ENCODE data around the gene WWOX.

Gene WWOX

DNA sequence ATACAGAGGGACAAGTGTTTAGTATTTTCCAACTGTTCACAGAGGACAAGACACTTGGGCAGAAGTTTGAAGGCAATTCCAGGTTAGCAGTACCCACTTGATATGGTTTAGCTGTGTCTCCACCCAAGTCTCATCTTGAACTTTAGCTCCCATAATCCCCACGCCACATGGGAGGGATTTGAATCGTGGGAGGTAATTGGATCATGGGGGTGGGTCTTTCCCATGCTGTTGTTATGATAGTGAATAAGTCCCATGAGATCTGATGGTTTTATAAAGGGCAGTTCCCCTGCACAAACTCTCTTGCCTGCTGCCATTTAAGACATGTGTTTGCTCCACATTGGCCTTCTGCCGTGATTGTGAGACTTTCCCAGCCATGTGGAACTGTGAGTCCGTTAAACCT is 832.2 kb downstream of the WWOX start:
- no peak for DNase-seq

DNA sequence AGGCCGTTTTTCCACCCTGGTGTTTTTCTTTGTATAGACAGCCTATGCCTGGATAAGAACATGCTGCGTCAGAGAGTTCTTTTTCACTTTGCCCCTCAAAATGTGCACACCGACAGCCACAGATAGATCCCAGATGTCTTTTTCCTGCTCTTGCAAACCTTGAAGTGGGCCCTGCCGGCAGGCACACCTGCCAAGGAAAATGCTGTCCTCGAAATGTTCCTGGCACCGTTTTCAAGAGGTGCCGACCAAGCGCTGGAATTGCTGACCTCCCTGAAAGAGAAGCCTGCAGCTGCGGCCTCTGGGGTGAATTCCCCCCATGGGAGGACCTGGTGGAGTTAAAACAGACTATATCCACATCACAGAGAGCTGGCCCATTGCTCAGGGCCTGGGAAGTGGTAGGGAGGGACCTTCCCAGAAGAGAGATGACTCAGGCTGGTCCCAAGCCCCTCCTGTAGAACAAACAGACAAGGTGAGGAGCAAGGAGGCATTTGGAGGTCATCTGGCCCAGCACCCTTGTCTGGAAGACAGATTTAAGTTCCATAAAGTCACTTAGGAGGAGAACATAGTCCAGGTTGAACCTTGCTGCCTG is 833.0 kb downstream of the WWOX start:
- DNase-seq: no peak

DNA sequence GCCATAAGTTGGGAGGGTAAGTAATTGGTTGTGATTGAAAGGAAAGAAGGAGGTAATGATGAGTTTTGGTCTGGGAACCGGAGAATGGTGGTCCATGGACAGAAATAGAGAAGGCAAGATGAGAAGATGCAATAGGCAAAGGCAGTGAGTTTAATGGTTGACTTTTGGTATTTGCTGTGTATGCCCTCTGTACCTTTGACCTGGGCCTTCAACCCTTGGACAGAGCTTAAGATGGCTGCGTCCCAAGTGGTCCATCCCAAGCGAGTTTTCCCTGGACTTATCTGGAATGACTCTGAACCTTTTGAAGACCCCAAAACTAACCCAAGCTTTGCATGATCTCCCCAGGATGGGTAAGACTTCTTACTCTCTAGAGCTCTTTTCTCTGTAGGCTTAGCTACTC is 836.6 kb downstream of the WWOX start:
- no peak for DNase-seq

DNA sequence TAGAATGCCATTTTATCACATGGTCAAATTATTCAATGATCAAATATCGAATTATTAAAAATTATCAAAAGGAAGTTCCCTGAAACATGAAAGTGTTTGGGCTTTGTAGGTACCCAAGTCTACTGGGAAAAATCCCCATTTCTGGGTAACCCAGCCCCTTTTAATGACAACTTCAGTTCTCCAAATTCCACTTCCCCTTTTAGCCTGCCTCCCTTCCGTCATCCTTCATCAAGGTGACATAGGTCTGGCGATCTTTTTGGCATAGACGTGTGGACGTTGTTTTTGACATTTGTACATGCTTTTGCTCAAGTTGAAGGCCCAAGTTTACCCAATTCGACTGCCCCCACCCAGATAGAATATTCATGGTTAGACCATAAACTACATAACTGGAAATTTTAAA is 840.1 kb downstream of the WWOX start:
- no peak for DNase-seq

DNA sequence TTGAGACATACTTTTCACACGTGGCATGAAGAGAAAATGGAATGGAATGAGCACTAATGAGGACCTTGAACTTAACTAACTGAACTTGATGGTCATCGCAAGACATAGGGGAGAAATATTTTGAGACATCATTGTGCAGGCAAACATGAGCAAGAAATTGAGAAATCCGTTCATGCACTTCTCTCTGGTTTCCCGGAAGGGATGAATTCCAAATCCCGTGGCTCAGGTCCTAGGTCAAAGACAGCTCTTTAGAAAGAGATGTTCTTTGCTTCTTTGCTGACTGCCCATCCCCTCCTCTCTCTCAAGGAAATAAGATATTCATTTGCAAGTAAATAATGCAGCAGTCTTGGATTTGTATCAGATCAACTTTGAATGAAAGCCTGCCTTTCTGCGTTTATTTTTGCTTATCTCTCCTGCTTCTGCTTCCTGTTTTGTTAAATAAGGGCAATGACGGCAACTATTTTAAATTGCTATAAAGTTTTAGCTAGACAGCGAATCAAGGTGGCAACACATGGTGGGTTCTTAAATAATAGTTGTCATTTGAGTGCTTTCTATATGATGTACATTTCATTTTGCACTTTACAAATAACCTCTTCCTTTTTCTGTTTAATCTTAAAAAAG is 843.3 kb downstream of the WWOX start:
- DNase-seq: no peak

DNA sequence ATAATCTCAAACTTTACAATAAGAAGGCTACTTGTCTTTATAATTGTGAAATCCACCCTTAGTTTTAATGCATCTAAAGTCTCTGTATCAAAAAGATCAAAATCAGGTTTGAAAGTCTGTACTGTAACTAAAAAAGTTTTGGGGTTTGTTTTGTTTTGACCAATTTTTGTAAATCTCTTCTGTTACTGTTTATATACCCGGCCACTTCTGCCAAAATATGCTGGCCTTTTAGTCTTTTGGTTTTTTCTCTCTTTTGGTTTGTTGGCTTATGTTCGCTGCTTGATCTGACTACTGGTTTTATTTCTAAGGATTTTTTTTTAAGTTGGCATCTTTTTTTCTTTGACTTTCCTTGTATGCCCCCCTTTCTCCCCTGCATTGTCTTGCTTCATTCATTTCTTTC is 845.9 kb downstream of the WWOX start:
- no peak for DNase-seq

DNA sequence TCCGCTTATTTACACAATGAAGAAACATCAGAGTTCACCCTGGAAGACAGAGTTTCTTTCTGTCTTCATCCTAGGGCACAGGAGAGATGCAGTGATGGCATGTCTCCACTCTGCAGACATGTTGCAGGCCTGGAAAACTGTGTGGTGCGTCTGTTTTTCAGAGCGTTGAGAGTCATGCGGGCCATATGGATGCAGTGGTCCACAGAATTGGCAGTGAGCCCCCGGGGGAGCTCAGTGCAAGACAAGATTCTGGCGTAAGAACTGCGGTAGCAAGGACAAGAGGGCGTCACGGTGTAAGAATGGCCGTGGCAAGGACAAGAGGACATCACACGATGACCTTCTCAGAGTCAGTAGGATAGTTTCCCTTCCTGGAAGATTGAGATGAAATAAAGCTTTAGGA is 847.1 kb downstream of the WWOX start:
- DNase-seq: no peak

DNA sequence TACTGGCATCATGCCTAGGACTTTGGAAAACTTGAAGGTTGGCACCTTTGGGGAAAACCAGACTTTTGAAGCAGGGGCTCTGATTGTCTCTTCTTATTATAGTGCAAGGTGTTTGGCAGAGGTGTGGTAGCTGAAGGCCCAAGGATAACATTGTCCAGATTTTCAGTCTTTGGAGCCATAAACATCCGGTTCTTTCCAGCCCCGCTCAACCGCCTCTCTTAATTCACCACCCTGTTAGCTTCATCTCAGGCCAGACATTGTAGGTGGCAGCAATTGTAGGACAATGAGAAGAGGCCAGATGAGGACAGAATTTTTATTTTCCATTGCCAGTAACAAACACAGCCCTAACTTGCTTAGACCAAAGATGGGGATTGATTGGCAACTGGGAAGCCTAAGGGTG is 851.3 kb downstream of the WWOX start:
- DNase-seq: no peak

DNA sequence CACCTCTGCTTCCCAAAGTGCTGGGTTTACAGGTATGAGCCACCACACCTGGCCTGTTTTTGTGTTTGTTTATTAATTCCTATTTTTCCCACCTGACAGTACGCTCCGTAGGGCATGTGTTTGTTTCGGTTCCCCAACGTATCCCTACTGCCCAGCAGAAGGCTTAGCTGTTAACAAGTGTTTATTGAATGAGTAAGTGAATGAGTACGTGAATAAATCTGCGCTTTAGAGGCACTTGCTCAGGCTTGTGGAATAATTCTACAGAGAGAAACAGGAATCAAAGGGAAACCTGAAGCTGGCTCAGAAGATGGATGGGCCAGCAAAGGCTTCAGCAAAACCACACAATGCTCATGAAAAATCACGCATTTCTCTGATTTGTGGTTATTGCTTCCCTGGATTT is 853.2 kb downstream of the WWOX start:
- no peak for DNase-seq

DNA sequence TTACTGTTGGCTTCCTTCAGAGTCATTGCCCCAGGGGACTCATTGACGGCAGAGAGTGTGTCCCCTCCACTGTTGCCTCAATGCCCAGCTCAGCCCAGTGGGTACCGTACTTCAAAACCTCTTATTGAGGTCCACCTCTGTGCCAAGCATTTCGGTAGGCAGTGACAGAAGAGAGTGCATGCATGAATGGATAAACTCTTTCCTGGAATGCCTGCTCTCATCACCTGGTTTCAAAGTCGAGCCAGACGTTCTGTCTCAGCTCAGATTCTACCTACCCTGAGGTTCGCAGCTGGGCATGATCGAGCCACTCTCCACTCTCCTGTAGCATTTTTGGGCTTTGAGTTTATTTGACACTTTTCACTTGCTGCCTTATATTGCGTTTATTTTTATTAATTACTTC is 854.1 kb downstream of the WWOX start:
- no peak for DNase-seq

DNA sequence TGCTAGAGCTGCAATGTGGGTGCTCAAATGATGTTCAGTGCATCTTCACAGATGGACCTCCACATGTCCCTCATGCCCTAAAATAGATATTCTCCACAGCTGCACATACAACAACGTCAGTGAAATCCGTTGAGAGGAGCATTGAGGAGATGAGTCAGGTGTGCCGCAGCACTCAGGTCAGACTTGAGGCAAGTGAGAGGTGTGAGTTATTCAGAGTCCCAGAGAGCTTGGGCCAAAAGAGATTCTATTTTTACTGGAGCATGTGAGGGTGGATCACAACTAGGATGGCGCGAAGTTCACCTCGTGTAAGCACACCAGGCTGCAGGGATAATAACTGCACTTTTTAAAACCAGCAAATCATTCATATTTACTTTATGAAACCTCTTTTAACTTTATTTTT is 855.8 kb downstream of the WWOX start:
- DNase-seq: no peak

DNA sequence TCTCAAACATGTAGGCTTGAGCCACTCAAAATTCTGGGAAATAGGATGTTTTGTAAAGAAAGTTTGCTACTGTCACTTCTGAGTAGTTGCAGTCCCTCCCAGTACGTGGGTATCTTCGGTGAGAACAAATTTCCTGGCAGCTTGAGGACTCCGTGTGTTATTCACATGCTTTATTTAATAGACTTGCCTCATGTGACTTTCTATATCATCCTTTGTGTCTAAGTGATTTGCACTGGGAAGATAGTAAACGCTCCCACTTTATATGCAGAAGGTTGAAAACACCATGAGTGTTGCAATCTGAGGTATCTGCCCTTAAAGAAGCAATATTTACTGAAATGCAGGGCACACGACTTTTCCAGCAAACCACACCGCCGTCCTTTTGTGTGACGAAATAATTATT is 857.4 kb downstream of the WWOX start:
- no peak for DNase-seq

DNA sequence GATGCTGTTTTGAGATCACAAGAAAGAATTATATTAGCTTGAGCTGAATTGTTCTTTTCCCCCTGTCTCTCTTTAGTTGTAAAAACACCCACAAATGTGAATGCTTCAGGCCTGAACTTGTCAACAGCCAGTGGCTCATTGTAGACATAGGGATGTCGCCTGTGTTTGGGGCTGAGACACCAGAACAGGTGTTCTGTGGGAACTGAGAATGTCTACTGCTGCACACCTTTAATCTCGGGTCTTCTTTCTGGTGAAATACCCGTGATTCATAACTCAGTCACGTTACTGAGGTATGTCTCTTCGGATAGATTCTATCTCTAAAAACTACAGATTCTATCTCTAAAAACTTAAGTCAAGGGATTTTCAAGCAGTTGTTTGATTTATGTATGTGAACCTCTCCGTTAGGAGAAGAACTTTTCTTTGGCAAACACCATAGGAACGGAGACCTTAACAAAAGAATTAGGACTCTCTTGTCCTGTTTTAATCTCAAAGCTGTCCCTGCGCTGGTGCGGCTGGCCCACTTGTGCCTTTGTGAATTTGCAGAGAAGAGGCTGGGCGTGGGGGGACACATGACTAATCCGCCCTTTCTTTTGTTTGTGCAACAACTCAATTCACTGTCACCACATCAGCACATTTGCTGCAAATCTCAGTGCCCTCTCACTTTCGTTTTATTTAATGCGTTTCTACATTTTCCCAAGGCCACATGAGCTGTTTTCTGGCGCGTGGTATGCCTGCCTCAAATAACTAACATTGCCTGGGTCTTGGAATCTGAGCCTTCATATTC is 858.1 kb downstream of the WWOX start:
- DNase-seq: peak; percentile 15

DNA sequence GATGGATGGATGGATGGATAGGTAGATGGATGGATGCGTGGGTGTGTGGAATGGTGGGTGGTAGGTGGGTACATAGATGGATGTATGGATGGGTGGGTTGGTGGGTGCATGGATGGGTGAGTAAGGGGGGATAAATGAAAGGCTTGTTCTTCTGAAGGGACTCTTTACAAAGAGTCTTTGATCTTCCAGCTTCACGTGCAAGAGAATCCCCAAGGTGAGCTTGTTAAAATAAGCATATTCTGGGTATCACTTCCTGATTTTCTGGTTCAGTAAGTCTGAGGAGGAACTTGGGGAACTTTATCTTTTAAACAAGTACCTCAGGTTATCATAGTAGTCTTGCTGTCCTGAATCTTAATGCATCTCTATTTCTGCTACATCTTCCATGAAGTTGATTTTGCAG is 862.0 kb downstream of the WWOX start:
- DNase-seq: no peak

DNA sequence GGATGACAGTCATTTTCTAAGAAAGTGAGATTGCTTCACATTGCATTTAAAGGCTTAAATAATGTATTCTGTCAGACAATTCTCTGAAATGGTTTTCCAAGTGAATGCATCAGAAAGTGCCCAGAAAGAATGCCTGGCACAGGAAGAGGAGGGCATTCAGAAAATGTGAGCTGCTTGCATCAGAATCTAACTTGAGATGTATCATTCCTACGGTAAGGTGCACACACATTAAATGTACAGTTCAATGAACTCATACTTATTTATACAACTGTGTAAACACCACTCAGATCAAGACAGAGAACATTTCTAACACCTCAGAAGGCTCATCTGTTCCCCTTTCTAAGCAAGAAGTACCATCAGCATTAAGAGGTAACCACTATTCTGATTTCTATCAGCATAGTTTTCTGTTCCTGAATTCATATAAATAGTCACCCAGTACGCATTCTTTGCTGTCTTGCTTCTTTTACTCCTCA is 863.0 kb downstream of the WWOX start:
- no peak for DNase-seq

DNA sequence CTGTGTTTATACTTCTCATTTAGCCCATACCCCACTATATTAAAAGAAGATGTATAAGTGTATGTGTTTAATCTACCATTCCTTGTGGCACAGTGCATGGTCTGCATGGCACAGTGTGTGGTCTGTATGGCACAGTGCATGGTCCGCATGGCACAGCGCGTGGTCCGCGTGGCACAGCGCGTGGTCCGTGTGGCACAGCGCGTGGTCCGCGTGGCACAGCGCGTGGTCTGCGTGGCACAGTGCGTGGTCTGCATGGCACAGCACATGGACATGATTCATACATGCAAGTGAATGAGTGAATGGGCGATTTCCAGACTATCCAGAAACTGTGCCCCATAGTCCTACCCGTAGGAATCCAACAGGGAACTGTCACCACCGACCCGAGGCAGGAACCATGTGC is 868.5 kb downstream of the WWOX start:
- no peak for DNase-seq

DNA sequence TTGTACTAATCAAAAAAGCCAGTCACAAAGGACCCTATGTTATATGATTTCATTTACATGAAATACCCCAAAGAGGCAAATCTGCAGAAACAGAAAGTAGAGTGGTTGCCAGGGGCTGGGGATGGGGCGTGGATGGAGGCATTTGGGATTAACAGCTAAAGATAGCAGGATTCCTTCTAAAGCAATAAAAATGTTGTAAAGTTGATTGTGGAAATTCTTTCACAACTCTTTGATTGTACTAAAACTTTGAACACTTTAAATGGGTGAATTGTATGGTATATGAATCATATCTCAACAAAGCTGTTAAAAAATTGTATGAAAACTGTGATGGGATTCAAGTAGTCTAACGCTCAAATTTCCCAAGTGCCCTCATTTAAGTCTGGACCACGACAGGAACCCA is 870.3 kb downstream of the WWOX start:
- no peak for DNase-seq

DNA sequence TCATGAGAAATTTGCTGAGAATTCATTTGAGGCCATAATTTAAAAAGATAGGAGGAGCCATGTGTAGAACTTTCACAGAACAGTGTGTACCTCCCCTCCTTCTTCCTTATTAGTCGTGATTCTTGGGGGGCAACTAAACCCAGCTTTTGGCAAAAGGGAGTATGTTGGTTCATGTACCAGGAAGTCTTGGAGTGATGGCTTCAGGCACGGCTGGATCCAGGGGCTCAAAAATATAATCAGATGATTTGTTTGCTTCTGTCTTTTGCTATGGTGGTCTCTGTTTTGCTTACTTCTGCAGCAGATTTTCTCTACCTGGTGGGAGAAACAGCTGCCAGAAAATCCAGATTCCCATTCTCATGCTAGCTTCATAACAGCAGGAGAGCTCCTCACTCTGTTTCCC is 871.2 kb downstream of the WWOX start:
- no peak for DNase-seq

DNA sequence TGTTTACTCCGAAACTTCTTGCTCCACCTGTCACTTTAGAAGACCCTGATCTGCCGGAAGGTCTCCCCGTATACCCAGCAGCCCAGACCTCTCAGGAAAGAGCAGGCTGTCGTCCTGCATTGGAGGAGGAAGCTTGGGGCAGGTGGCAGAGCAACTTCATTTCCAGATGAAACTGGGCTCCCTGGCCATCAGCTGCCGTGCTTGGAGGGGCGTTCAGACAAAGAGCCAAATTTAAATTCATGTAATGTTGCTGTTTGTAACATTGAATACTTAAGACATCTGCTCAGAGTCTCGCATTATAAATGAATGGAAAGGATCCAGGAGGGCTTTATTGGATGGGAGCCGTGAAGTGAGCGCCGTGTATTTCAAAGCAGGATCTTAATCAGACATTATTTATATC is 872.6 kb downstream of the WWOX start:
- no peak for DNase-seq

DNA sequence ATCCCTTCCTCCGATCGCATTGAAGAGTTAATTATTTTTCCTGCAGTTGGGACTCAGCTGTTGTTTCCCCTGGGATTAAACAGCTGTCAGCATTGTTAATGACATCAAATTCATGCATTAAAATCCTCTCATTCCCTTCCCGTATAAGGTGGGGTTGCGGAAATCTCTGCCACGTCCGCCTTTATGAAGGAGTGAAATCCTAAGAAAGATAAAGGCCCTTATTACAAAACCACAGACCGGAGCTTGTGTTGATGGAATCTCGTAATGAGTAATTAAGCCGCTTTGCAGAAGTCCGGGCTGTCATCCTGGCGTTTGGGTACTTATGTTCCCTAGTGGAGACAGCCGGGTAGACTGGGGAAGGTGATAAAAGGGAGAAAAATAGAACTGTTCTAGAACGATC is 873.5 kb downstream of the WWOX start:
- DNase-seq: no peak

DNA sequence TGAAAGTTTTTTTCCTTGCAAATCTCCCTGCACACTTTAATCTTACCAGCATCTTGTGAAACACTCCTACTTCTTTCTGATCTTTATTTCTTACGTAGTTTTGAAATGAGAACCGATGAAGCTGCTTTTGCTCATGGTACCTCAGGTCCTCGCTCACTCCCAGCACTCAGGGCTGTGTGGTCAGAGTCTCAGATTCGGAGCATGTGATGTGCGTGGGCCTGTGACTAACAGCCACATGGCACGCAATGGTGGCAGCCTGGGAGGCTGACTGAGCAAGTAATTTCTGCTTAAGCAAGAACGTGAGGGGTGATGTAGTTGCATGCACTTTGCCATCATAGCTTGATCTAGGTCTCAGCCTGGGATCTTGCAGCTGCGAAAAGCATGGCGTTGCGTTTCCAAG is 876.8 kb downstream of the WWOX start:
- DNase-seq: no peak

DNA sequence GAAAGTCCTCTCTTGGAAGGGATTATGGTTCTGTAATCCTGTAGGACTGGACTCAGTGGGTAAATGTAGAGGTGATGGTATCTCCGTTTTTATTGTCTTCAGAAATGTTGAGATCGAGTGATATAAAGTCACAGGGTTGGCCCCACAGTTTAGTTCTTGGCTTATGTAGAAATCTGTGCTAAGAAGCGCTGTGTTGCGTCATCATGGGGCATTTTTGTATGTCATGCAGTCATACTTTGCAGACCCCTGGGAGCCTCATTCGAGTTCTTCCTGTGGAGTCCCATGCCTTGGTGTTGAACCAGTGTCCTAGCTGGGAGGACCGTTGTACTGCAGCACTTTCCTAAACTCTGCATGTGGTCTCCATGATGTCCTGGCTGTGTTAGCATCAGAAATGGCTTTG is 881.4 kb downstream of the WWOX start:
- DNase-seq: no peak

DNA sequence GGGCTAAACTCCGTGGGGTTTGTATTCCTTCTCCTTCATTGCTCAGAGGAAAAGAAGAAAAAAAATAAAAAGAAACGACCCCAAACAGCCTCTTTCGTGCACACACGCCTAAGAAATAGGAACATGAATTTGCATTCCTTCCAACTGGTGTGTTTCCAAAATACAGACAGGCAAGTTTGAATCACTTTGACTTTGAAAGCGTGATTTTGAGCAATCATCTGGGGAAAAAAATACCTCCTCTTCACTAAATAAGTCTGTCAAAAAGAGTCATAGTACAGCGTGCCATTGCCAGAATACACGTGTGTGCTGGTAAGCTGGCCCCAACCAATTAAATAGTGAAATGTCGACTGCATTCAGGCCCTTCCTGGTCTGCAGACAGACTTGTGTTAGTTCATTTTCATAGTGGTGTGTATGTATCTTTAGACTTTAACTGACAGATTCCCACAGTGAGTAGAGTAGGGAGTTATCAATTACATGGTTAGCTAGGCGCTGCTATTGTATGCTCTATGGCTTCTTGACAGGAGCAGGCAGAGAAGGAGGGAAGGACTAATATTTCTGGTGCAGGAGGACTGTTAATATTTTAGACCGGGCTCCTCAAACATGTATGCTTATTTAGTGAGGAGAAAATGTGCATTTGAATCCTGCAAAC is 882.8 kb downstream of the WWOX start:
- DNase-seq: no peak

DNA sequence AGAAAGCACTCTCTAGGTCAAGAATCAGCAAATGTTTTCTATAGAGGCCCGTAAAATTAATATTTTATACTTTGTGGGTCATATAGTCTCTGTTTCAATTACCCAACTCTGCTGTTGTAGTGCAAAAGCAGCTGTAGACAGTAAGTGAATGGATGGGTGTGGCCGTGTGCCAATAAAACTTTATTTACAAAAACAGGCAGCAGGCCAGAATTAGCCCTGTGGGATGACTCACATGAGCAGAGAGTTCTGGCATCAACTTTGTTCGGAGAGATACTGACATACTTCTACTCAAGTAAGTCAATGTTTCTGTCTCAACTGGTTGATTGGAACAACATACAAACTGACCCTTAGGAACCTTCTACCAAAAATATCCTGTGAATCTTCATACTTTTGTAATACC is 884.9 kb downstream of the WWOX start:
- no peak for DNase-seq

All from CD4-positive, alpha-beta T cell treated with Interleukin-10 for 1 hour (primary cell).